HL-60 (cell line): ENCODE results near the gene EDN3.

ENCODE experiments used
- CTCF ChIP-seq: IDR thresholded peaks from one replicate; pipeline ENCODE4 v1.5.1; 2011; ENCODE audit warnings: low read length, control low read depth, inconsistent platforms; ENCODE audit not compliant: insufficient read depth
- POLR2AphosphoS5 ChIP-seq: IDR thresholded peaks from 2 replicates; pipeline ENCODE4 v1.6.1; 2012; ENCODE audit warnings: low read depth

DNA sequence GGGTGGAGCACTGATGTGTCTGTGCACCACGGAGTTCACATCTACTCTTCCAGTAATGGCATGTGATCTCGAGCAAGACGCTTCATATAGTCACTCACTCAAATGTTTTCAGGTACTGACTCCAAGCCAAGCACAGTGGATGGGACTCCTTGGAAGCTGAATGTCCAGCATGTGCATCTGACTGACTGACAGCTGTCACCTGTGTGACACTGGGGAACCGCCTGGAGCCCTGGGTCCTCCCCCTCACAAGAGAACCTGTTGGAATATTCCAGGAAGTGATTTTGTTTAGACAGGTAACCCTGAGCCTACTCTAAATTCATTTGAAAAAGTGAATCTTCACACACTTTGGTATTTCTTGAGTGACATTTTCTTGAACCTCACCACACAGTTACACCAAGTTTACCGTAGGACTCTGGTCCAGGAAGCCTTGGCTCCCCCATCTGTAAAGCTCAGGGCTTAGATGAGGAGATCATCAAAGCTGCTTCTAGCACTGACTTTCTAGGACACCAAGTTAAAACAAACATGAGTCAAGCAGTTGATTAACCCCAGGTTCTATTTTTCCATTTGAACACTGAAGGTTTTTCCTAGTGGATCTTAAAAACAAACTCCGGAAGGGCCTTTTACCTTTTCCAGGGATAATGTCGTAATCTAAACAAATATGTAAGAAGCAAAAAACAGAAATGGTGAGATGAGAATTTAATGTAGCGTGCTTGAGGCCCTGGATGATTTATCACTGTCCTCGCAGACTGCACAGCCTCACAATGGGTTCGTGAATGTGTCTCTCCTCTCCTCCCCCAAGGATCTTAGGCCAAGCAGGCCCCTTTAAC is 50.1 kb downstream of the EDN3 start:
- TF ChIP-seq POLR2AphosphoS5 (no peak), CTCF (no peak)
